Measurements from ENCODE around the gene PDE9A.

DNA sequence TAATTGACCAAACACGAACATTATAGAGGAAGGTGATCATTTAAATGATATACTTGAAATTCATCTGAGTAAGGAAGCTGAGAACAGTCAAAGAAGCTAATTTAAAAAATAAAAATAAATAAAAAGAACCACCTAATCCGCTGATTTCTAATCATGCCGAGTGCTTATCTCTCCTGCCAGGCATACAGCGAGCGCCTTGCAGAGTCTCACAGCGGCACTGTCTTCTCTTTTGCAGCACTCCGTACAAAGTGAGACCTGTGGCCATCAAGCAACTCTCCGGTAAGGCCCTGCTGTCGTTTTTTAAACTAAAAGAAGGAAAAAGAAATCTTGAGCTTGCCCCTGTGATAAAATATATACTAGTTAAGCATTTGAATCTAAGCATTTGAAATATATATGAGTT is 45.3 kb downstream of the PDE9A start:
- TF ChIP-seq, protein P1, sequence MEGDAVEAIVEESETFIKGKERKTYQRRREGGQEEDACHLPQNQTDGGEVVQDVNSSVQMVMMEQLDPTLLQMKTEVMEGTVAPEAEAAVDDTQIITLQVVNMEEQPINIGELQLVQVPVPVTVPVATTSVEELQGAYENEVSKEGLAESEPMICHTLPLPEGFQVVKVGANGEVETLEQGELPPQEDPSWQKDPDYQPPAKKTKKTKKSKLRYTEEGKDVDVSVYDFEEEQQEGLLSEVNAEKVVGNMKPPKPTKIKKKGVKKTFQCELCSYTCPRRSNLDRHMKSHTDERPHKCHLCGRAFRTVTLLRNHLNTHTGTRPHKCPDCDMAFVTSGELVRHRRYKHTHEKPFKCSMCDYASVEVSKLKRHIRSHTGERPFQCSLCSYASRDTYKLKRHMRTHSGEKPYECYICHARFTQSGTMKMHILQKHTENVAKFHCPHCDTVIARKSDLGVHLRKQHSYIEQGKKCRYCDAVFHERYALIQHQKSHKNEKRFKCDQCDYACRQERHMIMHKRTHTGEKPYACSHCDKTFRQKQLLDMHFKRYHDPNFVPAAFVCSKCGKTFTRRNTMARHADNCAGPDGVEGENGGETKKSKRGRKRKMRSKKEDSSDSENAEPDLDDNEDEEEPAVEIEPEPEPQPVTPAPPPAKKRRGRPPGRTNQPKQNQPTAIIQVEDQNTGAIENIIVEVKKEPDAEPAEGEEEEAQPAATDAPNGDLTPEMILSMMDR (IDR thresholded peaks at IDR 0.05; ENCODE audit: low read length), result no peak
- TF ChIP-seq EZH2 (optimal IDR thresholded peaks at IDR 0.05; ENCODE audit: low read depth, low read length) (no peak), EZH2phosphoT487 (IDR thresholded peaks at IDR 0.05; ENCODE audit: low read length) (0 out of 2 replicates have a peak, but pooled peaks have one; percentile 41)
